PC-9 (cell line): ENCODE results near the gene CLTB.

Source experiments
- EZH2 ChIP-seq: fragments of 200-600 bp; sonication (generic); IDR thresholded peaks from 2 replicates; pipeline ENCODE4 v1.8.0; 2017; ENCODE audit warnings: antibody characterized with exemption, low read depth
- TF ChIP-seq, protein P1 (sequence below): fragments of 200-600 bp; sonication (generic); conservative IDR thresholded peaks from 2 replicates; pipeline ENCODE4 v1.6.1; 2017; ENCODE audit warnings: mixed run types, antibody characterized with exemption, mild to moderate bottlenecking, moderate library complexity

DNA sequence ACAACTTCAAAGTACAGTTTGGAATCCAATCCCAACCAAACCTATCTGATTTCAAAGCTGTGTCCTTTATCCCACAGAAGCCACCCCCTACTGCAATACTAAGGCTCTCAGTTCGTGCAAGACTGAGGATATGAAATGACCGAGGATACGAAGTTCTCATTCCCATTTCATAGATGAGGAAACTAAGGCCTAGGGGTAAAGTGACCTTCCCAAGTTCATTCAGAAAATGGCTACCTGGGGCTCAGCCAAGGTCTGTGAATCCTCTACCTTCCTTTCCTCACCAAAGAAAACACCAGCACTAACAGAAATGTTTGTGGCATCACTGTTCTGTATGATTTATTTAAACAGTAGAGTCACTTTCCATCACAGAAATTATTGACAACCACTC, 60.2 kb downstream of the CLTB start:
- TF ChIP-seq, protein P1, sequence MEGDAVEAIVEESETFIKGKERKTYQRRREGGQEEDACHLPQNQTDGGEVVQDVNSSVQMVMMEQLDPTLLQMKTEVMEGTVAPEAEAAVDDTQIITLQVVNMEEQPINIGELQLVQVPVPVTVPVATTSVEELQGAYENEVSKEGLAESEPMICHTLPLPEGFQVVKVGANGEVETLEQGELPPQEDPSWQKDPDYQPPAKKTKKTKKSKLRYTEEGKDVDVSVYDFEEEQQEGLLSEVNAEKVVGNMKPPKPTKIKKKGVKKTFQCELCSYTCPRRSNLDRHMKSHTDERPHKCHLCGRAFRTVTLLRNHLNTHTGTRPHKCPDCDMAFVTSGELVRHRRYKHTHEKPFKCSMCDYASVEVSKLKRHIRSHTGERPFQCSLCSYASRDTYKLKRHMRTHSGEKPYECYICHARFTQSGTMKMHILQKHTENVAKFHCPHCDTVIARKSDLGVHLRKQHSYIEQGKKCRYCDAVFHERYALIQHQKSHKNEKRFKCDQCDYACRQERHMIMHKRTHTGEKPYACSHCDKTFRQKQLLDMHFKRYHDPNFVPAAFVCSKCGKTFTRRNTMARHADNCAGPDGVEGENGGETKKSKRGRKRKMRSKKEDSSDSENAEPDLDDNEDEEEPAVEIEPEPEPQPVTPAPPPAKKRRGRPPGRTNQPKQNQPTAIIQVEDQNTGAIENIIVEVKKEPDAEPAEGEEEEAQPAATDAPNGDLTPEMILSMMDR = no peak
- TF ChIP-seq EZH2 = no peak
